Uterus (tissue), 4 donors: ENCODE data around the gene PASK. TPM values are rescaled to one million over a fixed set of nuclear protein-coding genes. Genes with fewer than 3 reads are reported as not detected.
A peak's percentile ranks its signal among the peaks of the same experiment; 100 is the strongest.

Source experiments
- DNase-seq, 2 donors: peaks; one replicate each; pipeline ENCODE4 v3.0.0-alpha.2; 2019 to 2020
- H3K27ac ChIP-seq, 2 donors: fragments of 200-600 bp; sonication (generic); 1 replicate in 1 of 2; 2 replicates in 1 of 2; pipeline ENCODE4 v1.5.1; 2016 to 2018
- H3K27me3 ChIP-seq, 2 donors: fragments of 200-600 bp; sonication (generic); one replicate each; pipeline ENCODE4 v1.5.1; 2018 to 2019; ENCODE audit warnings: control low read depth in 1 of 2
- H3K36me3 ChIP-seq, 2 donors: fragments of 200-600 bp; sonication (generic); one replicate each; pipeline ENCODE4 v1.5.1; 2019; ENCODE audit warnings: control low read depth in 1 of 2
- H3K4me1 ChIP-seq, 2 donors: fragments of 200-600 bp; sonication (generic); one replicate each; pipeline ENCODE4 v1.5.1; 2018 to 2019; ENCODE audit warnings: control low read depth in 1 of 2
- H3K4me3 ChIP-seq, 2 donors: fragments of 200-600 bp; sonication (generic); 1 replicate in 1 of 2; 2 replicates in 1 of 2; pipeline ENCODE4 v1.5.1; 2018 to 2019; ENCODE audit warnings: mild to moderate bottlenecking in 1 of 2
- H3K9me3 ChIP-seq, 2 donors: fragments of 200-600 bp; sonication (generic); one replicate each; pipeline ENCODE4 v1.5.1; 2019; ENCODE audit warnings: control low read depth in 1 of 2
- POLR2A ChIP-seq, 2 donors: fragments of 450-650 bp; IDR thresholded peaks; one replicate each; pipeline ENCODE4 v1.6.1; 2016; ENCODE audit warnings: antibody characterized with exemption in 2 of 2, mild to moderate bottlenecking in 1 of 2, moderate library complexity in 1 of 2
- intact Hi-C: fragments of 100-400 bp; cut with DNase I; formaldehyde crosslinking; loops from one replicate; pipeline ENCODE4 v1.15.1; 2023; ENCODE audit warnings: low total_unique reads
- total RNA-seq, 4 donors: library from RNA; depleted of rRNA in 3 of 4; stranded (reverse); fragments of >200 nt in 3 of 4; gene quantifications; one replicate each; pipeline versions ENCODE4 v1.1.0 to v1.2.4, GENCODE V29; 2014 to 2023
- TF ChIP-seq, protein P1 (sequence below), 4 experiments: fragments of 200-600 bp in 2 of 4; fragments of 450-650 bp in 2 of 4; sonication (generic) in 2 of 4; IDR thresholded peaks; one replicate each; pipeline ENCODE4 v1.5.1; 2016 to 2019; ENCODE audit warnings: antibody characterized with exemption in 4 of 4, mild to moderate bottlenecking in 2 of 4, moderate library complexity in 1 of 4
- donor health status: DM: yes; HTN: yes; CAD: no.

Gene PASK
- total RNA-seq, 4 donors from 2014 or later = 7.4 to 16.0 (median 13.3) TPM

DNA sequence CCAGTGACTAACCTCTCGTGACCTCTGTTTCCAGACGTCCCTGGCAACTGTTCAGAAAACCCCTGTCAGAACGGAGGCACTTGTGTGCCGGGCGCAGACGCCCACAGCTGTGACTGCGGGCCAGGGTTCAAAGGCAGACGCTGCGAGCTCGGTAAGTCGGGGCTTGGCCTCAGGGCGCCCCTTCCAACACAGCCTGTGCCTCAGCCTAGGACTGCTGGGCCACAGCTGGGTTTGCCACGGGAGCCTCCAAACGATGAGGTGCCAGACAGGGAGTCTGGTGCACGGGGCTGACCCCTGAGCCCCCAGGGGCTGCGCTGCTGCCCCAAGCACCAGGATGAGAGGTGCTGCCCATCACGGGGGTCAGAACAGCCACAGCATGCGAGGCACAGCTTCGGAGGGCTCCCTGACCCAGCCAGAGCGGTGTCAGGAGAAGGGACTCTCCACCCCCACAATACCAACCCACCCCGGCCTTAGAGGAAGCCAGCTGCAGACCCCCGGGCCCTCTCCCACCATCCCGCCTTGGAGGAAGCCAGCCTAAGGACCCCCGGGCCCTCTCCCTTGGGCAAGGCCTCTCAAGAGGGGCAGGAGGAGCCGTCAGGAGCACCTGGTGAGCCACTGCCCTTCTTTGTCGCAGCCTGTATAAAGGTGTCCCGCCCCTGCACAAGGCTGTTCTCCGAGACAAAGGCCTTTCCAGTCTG, 67.5 kb downstream of the PASK start:
- no peaks in the 10 kb centered on the region for H3K4me1 ChIP-seq
- no peaks in the 10 kb centered on the region for H3K27me3 ChIP-seq
- H3K4me3 ChIP-seq = no peak overlapping the region
- no peaks in the 10 kb centered on the region for H3K36me3 ChIP-seq
- intact Hi-C loops = no loop called here
- no peak overlapping the region for H3K27ac ChIP-seq
- peak in 1 of 2 donors; percentile 12 for DNase-seq
- H3K9me3 ChIP-seq = no peaks in the 10 kb centered on the region
- TF ChIP-seq, protein P1, sequence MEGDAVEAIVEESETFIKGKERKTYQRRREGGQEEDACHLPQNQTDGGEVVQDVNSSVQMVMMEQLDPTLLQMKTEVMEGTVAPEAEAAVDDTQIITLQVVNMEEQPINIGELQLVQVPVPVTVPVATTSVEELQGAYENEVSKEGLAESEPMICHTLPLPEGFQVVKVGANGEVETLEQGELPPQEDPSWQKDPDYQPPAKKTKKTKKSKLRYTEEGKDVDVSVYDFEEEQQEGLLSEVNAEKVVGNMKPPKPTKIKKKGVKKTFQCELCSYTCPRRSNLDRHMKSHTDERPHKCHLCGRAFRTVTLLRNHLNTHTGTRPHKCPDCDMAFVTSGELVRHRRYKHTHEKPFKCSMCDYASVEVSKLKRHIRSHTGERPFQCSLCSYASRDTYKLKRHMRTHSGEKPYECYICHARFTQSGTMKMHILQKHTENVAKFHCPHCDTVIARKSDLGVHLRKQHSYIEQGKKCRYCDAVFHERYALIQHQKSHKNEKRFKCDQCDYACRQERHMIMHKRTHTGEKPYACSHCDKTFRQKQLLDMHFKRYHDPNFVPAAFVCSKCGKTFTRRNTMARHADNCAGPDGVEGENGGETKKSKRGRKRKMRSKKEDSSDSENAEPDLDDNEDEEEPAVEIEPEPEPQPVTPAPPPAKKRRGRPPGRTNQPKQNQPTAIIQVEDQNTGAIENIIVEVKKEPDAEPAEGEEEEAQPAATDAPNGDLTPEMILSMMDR (IDR thresholded peaks at IDR 0.05) = no peak
- no peak for TF ChIP-seq POLR2A (IDR thresholded peaks at IDR 0.05)

DNA sequence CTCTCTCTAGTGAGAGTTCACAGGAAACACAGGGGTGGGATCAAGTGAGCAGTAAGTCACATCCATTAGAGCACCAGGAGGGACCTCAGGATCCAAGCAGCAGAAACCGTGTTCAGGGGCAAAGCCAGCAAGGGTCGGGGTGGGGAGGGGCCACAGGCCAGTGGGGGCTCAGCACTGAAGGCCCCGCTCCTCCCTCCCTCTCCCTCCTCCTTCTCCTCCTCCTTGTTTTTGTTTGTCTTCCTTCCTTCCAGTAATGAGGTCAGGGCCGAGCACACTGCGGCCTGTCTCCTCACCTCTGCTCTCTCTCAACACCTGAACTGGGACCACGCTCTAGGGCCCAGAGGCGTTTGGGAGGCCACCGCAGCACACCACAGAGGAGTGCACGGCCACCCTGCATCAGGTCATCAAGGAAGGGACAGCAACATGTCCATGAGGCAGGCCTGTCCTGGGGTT, 68.1 kb downstream of the PASK start:
- Histone ChIP-seq H3K27ac (no peak overlapping the region), H3K4me1 (no peaks in the 10 kb centered on the region), H3K9me3 (no peaks in the 10 kb centered on the region), H3K27me3 (no peaks in the 10 kb centered on the region), H3K36me3 (no peaks in the 10 kb centered on the region), H3K4me3 (no peak overlapping the region)
- DNase-seq = peak in 1 of 2 donors; percentile 4
- intact Hi-C loops = no loop called here
- TF ChIP-seq POLR2A (IDR thresholded peaks at IDR 0.05) = no peak
- TF ChIP-seq, protein P1 (IDR thresholded peaks at IDR 0.05) = no peak

DNA sequence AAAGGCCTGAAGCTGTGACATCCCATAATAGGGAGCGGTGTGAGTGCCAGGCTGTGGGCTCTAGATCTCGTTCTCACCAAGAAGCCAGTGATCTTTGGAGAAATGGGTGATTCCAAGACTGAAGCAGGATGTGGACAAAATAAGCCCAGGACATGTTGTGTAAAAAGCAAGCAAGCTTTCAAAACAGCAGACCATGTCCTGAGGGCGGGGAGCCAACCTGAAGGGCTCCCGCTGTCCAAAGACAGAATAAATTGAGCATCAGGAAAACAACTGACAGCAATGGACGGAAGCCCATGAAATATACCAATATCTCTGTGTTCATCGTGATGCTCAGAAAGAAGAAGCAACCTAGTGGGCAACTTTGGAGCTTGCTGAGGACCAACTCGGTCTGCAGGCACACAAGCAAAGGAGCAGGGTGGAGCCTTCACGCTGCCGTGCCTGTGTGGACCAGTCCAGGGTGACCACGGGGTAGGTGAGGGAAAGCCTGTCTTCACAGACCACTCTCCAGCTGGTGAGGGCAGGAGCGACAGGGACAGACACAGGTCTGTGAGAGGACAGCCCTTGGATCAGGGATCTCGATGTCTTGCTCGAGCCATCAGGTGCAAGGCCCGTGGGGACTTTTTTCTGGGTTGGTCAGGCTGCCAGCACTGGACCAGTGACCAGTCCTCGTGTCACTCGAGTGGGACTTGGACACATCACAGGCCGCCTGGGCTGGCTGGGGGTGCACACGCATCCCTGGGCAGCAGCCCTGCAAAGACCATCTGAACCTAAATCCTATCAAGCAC, 68.7 kb downstream of the PASK start:
- H3K9me3 ChIP-seq = no peaks in the 10 kb centered on the region
- DNase-seq = peak in 1 of 2 donors; percentile 9
- no peaks in the 10 kb centered on the region for H3K27me3 ChIP-seq
- no peaks in the 10 kb centered on the region for H3K36me3 ChIP-seq
- intact Hi-C loops = no loop called here
- H3K4me3 ChIP-seq = no peak overlapping the region
- TF ChIP-seq POLR2A (IDR thresholded peaks at IDR 0.05) = no peak
- TF ChIP-seq, protein P1 (IDR thresholded peaks at IDR 0.05) = no peak
- H3K27ac ChIP-seq = no peak overlapping the region
- no peaks in the 10 kb centered on the region for H3K4me1 ChIP-seq

DNA sequence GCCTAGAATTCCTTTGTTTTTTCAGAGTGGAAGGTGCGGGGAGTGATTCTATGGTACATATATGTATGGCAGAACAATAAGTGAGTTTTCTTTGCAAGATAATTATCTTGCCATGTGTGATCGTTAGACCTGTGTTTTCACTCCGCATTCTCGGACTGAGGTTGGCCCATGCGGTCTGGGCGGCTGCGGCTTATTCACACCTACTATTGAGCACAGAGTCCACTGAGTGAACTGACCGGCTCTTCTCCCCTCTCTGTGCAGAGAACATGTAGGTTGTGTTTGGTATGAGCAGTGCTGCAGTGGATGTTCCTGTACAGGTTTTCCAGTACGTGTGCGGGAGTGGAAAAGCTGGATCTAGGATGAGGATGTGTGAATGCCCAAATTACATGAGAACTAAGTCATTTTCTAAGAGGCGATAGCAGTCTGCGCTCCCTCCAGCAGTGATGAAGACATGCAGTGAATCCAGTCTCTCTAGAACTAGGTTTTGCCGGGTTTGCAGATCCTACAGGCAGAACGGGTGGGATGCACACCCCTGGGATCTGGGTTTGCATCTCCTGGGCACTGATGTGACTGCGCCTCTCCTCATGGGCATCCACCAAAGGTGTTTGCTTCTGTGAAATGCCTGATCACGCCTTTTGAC, 74.3 kb downstream of the PASK start:
- no peak for TF ChIP-seq POLR2A (IDR thresholded peaks at IDR 0.05)
- TF ChIP-seq, protein P1 (IDR thresholded peaks at IDR 0.05) = no peak
- Histone ChIP-seq H3K36me3 (no peaks in the 10 kb centered on the region), H3K27me3 (no peaks in the 10 kb centered on the region), H3K9me3 (no peaks in the 10 kb centered on the region), H3K4me3 (no peak overlapping the region), H3K27ac (no peak overlapping the region), H3K4me1 (no peaks in the 10 kb centered on the region)
- intact Hi-C loops = no loop called here
- DNase-seq = no peak
